Parathyroid adenoma (tissue), 2 donors: ENCODE results near the gene NEURL4.

ENCODE experiments used
- H2AFZ ChIP-seq: fragments of 300-600 bp; sonication (generic); one replicate; pipeline ENCODE4 v1.7.0; 2017; ENCODE audit warnings: antibody characterized with exemption, mild to moderate bottlenecking
- H3K27ac ChIP-seq: fragments of 300-600 bp; sonication (generic); one replicate; pipeline ENCODE4 v1.7.0; 2017
- H3K27me3 ChIP-seq: fragments of 300-600 bp; sonication (generic); one replicate; pipeline ENCODE4 v1.7.0; 2017; ENCODE audit warnings: low read length; ENCODE audit not compliant: control insufficient read depth, insufficient read depth
- H3K36me3 ChIP-seq: fragments of 300-600 bp; sonication (generic); one replicate; pipeline ENCODE4 v1.7.0; 2017; ENCODE audit warnings: low read length; ENCODE audit not compliant: control insufficient read depth, insufficient read depth
- H3K4me1 ChIP-seq: fragments of 300-600 bp; sonication (generic); one replicate; pipeline ENCODE4 v1.7.0; 2017; ENCODE audit warnings: control low read depth
- H3K4me2 ChIP-seq: fragments of 300-600 bp; sonication (generic); one replicate; pipeline ENCODE4 v1.7.0; 2017; ENCODE audit warnings: low read length
- H3K4me3 ChIP-seq: fragments of 300-600 bp; sonication (generic); one replicate; pipeline ENCODE4 v1.7.0; 2017; ENCODE audit warnings: low read depth, low read length
- H3K79me2 ChIP-seq: fragments of 300-600 bp; sonication (generic); one replicate; pipeline ENCODE4 v1.7.0; 2017; ENCODE audit warnings: control low read depth
- H3K9ac ChIP-seq: fragments of 300-600 bp; sonication (generic); one replicate; pipeline ENCODE4 v1.7.0; 2017; ENCODE audit warnings: mild to moderate bottlenecking
- H3K9me3 ChIP-seq: fragments of 300-600 bp; sonication (generic); one replicate; pipeline ENCODE4 v1.7.0; 2017; ENCODE audit warnings: low read length; ENCODE audit not compliant: control insufficient read depth
- CTCF ChIP-seq: fragments of 300-600 bp; sonication (generic); IDR thresholded peaks from one replicate; pipeline ENCODE4 v1.7.0; 2017; ENCODE audit warnings: antibody characterized with exemption, mild to moderate bottlenecking
- donor health status: primary hyperparathyroidism.

NEURL4 gene

DNA sequence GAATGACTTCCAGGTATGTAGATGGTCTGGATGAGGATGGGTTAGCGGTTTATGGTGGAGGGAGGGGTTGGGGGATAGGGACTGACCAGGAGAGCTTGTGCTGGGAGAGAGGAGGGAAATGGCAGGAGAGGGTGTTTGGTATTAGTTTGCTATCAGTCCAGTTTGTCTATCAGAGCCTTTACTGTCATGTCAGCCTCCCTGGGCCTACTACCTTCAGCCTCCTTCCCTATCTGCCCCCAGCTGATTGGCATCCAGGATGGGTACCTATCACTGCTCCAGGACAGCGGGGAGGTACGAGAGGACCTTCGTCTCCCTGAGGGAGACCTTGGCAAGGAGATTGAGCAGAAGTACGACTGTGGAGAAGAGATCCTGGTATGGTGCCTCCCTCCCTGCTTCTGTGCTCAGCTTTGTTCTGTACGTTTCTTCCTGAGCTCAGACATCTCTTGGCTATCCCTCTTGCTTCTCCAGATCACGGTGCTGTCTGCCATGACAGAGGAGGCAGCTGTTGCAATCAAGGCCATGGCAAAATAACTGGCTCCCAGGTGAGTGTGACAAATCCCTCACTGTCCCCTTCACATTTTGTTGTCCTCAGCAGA is 17.9 kb downstream of the NEURL4 start:
- no peak for TF ChIP-seq CTCF
- H3K27me3 ChIP-seq, result no peaks in the 10 kb centered on the region
- H3K9me3 ChIP-seq, result no peaks in the 10 kb centered on the region
- H3K36me3 ChIP-seq, result no peaks in the 10 kb centered on the region
- H3K27ac ChIP-seq, result no peak overlapping the region
- peaks cover 42% of the 10 kb centered on the region for H3K79me2 ChIP-seq
- H3K4me1 ChIP-seq, result peaks cover 24% of the 10 kb centered on the region
- no peak overlapping the region for H3K4me2 ChIP-seq
- no peak overlapping the region for H3K9ac ChIP-seq
- no peak overlapping the region for H2AFZ ChIP-seq
- H3K4me3 ChIP-seq, result no peak overlapping the region

DNA sequence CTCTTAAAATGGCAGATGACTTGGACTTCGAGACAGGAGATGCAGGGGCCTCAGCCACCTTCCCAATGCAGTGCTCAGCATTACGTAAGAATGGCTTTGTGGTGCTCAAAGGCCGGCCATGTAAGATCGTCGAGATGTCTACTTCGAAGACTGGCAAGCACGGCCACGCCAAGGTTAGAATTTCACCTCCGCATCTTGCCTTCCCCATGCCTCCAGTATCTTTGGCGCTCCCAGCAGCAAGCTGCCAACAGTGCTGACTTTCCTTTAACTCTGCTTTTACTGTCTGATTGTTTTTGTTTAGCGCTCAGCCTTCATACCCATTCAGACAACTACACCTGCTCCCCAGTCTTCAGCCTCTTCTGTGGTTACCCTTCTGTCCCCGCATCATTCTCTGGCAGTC is 19.5 kb downstream of the NEURL4 start:
- Histone ChIP-seq H3K4me1 (peaks cover 24% of the 10 kb centered on the region), H3K27me3 (no peaks in the 10 kb centered on the region), H3K4me2 (peak overlapping the region; percentile 92), H3K79me2 (peaks cover 42% of the 10 kb centered on the region), H3K27ac (no peak overlapping the region), H2AFZ (no peak overlapping the region), H3K9ac (no peak overlapping the region), H3K4me3 (peak overlapping the region; percentile 97), H3K36me3 (no peaks in the 10 kb centered on the region), H3K9me3 (no peaks in the 10 kb centered on the region)
- no peak for TF ChIP-seq CTCF

DNA sequence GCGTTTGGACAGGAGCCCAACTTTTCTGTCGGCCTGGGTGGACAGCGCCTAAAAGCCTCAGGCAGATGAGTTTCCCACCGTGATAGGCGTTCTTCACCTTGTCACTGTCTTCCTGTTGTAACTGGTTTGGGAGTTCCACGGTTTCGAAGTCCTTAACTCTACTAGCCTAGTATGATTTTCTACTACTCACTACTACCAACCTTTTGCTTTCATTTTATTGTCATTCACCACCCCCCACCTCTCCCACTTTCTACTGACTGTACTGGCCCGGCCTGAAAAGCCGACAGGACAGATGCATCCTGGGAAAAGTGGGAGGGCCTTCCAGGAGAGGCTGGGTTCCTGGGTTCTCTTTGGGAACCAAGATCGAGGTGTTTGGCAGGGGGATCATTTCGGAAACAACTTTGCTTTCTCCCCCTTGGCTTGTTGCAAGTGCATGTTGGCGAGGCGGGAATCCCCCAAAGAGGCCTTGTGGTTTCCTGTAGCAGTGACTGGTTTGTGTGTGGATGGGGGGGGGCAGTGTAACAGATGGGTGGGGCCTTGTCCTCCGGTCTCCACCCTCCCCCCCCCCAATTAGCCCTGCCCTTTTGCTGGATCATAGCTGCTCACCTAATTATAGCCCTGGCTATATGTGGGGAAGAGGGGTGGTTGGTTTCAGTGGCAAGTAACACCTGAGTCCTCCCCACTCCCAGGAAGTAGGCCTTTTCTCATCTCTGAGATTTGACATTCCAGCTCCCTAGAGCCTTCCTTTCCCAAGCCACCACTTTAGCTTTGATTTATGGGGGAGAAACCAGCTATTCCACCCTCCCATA is 20.3 kb downstream of the NEURL4 start:
- peak overlapping the region; percentile 92 for H3K4me2 ChIP-seq
- no peaks in the 10 kb centered on the region for H3K36me3 ChIP-seq
- peak overlapping the region; percentile 97 for H3K9ac ChIP-seq
- H3K4me1 ChIP-seq, result peaks cover 17% of the 10 kb centered on the region
- H2AFZ ChIP-seq, result no peak overlapping the region
- no peak for TF ChIP-seq CTCF
- H3K27me3 ChIP-seq, result no peaks in the 10 kb centered on the region
- peak overlapping the region; percentile 96 for H3K27ac ChIP-seq
- H3K9me3 ChIP-seq, result no peaks in the 10 kb centered on the region
- H3K4me3 ChIP-seq, result peak overlapping the region; percentile 97
- H3K79me2 ChIP-seq, result peaks cover 34% of the 10 kb centered on the region

GRCh38 chr17:7307686-7308624 is 21.2 kb downstream of the NEURL4 start:
- H3K36me3 ChIP-seq, result no peaks in the 10 kb centered on the region
- H3K4me2 ChIP-seq, result peak overlapping the region; percentile 92
- H3K4me1 ChIP-seq, result peaks cover 15% of the 10 kb centered on the region

More at GRCh38 chr17:7307686-7308624, 21.2 kb downstream of the NEURL4 start:
- H3K79me2 ChIP-seq, result peaks cover 25% of the 10 kb centered on the region
- peak overlapping the region; percentile 97 for H3K9ac ChIP-seq
- peak overlapping the region; percentile 96 for H3K27ac ChIP-seq
- H3K4me3 ChIP-seq, result peak overlapping the region; percentile 97
- H2AFZ ChIP-seq, result peak overlapping the region; percentile 56
- H3K9me3 ChIP-seq, result no peaks in the 10 kb centered on the region
- TF ChIP-seq CTCF, result no peak
- no peaks in the 10 kb centered on the region for H3K27me3 ChIP-seq
